GM12892 (cell line): ENCODE measurements around the gene GIGYF1.

Source experiments
- POLR2A ChIP-seq: IDR thresholded peaks from 2 replicates; pipeline ENCODE4 v1.6.1; 2011; ENCODE audit warnings: low read depth, low read length, control low read depth
- POLR2AphosphoS5 ChIP-seq: IDR thresholded peaks from 2 replicates; pipeline ENCODE4 v1.6.1; 2011; ENCODE audit warnings: low read depth, low read length, control low read depth

DNA sequence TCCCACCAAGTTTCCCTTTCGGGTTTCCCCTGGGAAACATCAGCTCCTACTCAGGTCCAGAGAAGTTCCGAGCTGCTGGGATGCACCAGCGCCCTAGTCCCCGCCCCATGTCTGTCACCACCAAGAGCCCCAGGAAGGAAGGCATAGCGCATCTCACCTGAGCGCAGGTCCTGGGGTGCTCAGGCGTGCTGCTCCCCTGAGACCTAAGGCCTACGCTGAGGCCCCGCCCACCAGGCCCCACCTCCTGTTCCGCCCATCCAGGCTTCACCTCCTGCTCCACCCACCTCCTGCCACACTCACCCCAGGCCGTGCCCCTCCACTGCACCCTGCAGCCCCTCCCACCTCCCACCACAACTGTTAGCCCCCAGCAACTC, 51.5 kb downstream of the GIGYF1 start:
- TF ChIP-seq POLR2A (no peak), POLR2AphosphoS5 (no peak)
